Hair follicle dermal papilla cell (primary cell): Measurements from ENCODE around the gene KLHL11. TPM values are rescaled to one million over a fixed set of nuclear protein-coding genes. Genes with fewer than 3 reads are reported as not detected.

Experiments used
- small RNA-seq: library from RNA; depleted of rRNA; stranded (forward); fragments of <200 nt; gene quantifications from one replicate; pipeline ENCODE3, GENCODE V24; 2012
- total RNA-seq: library from RNA; depleted of rRNA; stranded (reverse); fragments of >200 nt; gene quantifications from 2 replicates; pipeline ENCODE4 v1.2.3, GENCODE V29; 2012

The KLHL11 gene, protein sequence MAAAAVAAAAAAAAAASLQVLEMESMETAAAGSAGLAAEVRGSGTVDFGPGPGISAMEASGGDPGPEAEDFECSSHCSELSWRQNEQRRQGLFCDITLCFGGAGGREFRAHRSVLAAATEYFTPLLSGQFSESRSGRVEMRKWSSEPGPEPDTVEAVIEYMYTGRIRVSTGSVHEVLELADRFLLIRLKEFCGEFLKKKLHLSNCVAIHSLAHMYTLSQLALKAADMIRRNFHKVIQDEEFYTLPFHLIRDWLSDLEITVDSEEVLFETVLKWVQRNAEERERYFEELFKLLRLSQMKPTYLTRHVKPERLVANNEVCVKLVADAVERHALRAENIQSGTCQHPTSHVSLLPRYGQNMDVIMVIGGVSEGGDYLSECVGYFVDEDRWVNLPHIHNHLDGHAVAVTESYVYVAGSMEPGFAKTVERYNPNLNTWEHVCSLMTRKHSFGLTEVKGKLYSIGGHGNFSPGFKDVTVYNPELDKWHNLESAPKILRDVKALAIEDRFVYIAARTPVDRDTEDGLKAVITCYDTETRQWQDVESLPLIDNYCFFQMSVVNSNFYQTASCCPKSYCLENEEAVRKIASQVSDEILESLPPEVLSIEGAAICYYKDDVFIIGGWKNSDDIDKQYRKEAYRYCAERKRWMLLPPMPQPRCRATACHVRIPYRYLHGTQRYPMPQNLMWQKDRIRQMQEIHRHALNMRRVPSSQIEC
- 27.1 and 33.9 TPM in 2 replicates for total RNA-seq

DNA sequence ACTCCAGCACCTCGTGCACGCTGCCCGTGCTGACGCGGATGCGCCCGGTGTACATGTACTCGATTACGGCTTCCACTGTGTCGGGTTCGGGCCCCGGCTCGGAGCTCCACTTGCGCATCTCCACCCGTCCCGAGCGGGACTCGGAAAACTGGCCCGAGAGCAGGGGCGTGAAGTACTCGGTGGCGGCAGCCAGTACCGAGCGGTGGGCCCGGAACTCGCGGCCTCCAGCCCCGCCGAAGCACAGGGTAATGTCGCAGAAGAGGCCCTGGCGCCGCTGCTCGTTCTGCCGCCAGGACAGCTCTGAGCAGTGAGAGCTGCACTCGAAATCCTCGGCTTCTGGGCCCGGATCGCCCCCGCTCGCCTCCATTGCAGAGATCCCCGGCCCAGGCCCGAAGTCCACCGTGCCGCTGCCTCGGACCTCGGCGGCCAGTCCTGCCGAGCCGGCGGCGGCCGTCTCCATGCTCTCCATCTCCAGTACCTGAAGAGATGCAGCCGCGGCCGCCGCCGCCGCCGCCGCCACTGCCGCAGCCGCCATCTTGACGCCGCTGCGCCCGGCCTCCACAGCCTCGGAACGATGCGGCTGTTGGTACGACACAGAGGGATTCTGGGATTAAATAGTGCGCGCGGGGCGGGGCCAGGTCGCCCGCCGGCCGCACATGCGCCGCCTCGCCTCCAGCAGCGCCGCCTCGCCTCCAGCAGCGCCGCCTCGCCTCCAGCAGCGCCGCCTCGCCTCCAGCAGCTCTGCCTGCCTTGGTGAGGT, at the start of gene KLHL11:
Gene KLHL11 (minus strand): TSS at position 588 of the 760 bp plus-strand sequence. CDS start 53 bp downstream, at position 535.

DNA sequence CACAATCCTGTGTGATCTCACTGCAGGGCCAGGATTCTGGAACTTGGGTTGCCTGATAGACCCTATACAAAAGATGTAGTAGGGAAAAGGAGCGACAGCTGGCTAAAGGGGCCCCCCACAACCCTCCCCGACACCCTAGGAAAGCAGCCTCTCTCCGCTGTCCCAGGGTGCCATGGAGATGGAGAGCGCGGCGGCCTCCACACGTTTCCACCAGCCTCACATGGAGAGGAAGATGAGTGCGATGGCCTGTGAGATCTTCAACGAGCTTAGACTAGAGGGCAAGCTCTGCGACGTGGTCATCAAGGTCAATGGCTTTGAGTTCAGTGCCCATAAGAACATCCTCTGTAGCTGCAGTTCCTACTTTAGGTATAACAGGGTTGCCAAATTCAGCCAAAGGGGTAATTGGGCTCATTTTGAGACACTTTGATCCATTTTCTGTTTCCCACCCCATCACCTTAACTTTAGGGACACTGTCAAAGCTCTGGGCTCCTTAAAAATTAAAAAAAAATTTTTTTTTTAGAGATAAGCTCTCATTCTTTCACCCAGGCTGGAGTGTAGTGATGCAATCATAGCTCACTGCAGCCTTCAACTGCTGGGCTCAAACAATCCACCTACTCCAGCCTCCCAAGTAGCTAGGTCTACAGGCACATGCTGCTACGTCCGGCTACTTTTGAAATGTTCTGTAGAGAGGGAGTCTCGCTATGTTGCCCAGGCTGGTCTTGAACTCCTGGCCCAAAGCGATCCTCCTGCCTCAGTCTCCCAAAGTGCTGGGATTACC, 27.3 kb downstream of the KLHL11 start, which contains the start of gene KLHL10:
Gene KLHL10 (plus strand): TSS at position 65 of the 778 bp plus-strand sequence. CDS start 108 bp downstream, at position 173.

DNA sequence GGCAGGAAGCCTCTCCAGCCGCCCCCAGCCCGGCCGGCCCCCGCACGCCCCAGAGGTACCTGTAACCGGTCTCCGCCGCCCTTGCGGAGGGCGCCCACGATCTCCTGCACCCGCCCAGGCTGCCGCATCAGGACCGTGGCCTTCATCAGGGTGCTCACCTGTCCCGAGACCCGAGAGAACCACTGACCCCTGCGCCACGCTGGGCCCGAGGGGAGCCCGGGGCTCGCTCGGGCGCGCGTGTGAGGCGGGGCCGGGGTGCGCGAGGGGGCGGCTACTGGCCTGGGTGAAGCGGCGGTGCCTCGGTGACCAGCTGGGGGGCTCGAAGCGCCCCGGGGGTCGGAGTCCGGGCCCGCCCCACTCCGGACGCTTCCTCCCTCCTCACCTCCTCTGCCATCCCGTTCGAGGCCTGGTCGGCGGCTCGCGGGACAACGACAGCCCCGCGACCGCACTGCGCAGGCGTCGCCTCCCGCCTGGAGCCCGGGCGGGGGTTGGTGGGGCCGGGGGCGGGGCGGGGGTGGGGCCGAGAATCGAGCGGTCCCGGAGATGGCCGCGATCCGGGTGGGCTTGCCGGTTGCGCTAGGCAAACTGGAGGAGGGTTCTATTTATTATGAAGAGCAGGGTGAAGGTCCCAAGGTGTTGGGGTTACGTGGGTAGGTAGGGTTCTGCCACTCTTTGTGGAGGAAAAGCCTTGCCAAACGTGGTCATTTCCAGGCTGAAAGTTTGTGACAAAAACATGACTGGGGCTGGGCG, 29.2 kb downstream of the KLHL11 start, which contains the start of gene NT5C3B:
Gene NT5C3B (minus strand): TSS at position 433 of the 750 bp plus-strand sequence. CDS start 39 bp downstream, at position 394.

DNA sequence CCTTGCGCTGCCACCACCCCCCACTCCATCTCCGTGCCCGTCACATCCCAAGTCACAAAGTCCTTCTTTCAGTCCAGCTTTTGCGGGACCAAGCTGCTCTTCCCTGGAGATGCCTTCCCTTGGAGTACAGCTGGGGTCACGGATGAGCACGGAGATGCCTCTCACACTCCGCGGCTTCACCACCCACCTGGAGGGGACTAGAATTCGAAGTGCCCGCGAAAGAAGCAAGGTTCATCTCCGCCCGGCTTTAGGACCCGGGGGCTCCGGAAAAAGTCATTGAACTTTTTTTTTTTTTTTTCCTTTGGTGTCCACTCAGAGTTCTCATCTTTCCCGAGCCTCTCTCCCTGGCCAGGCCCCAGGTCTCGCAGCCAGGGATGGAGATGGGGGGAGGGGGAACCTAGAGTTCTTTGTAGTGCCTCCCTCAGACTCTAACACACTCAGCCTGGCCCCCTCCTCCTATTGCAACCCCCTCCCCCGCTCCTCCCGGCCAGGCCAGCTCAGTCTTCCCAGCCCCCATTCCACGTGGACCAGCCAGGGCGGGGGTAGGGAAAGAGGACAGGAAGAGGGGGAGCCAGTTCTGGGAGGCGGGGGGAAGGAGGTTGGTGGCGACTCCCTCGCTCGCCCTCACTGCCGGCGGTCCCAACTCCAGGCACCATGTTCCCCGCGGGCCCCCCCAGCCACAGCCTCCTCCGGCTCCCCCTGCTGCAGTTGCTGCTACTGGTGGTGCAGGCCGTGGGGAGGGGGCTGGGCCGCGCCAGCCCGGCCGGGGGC, 52.7 kb downstream of the KLHL11 start, which contains the start of gene FKBP10:
Gene FKBP10 (plus strand): TSS at position 624 of the 771 bp plus-strand sequence. CDS start 31 bp downstream, at position 655.

DNA sequence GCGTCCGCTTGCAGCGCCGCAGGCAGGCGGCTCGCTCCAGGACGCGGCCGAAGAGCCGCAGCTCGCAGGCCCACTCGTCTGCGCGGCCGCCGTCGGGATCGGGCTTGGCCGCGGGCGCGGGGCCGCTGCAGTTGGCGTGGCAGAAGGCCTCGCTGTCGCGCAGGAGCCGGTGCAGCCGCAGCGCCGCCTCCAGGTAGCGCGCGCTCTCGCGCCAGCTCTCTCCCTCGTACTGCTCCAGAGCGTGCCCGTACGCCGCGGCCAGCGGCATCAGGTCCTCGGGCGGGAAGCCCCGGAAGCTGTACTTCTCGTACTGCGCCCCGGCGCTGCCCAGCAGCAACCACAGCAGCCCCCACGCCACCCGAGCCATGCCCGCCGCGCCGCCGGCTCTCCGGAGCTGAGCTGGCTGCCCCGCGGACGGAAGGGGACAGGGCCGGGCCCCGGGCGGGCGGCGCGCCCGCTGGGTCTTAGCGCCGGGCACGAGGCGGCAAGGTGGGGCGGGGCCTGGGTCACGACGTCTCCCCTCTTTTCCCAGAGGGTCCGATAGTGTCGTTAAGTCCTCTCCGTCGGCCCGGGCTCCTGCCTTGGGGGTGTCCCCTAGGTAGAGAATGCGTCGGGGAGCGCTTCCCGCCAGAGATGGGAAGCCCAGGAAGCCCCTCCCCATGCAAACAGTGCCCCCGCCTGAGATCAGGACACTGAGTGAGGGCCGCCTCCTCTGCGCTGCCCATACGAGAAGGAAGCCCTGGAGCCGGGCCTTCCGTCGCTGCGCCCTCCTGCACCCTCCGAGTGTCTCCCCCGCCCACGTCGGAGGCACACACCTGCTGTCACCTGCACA, 53.5 kb downstream of the KLHL11 start, which contains the start of gene P3H4:
Gene P3H4 (minus strand): TSS at position 401 of the 832 bp plus-strand sequence. CDS start 34 bp downstream, at position 367.

Small RNA genes within 50 kb of the gene (small RNA-seq; reads per million reads assigned to genes)
- not detected for gene AC125257.2

Other genes starting within 250 kb of the KLHL11 start
- gene KRT17, start 240.8 kb downstream of the KLHL11 start, total RNA-seq = 25.7 and 36.0 TPM in 2 replicates
- gene EIF1, start 176.5 kb downstream of the KLHL11 start, total RNA-seq = 87.1 and 101 TPM in 2 replicates
- gene GAST, start 153.1 kb downstream of the KLHL11 start, total RNA-seq = not detected in 2 replicates
- under 0.01 TPM in 1 of 2 replicates, not detected in the other for gene HAP1, start 130.8 kb downstream of the KLHL11 start, total RNA-seq
- gene JUP, start 78.7 kb downstream of the KLHL11 start, total RNA-seq = 8.5 and 10.4 TPM in 2 replicates
- gene P3H4, start 53.5 kb downstream of the KLHL11 start, total RNA-seq = 53.8 and 72.7 TPM in 2 replicates
- gene FKBP10, start 52.4 kb downstream of the KLHL11 start, total RNA-seq = 336 and 351 TPM in 2 replicates
- gene NT5C3B, start 29.2 kb downstream of the KLHL11 start, total RNA-seq = 74.8 and 97.8 TPM in 2 replicates
- gene KLHL10, start 27.6 kb downstream of the KLHL11 start, total RNA-seq = 0.12 and 1.3 TPM in 2 replicates
- gene ACLY, start 53.5 kb upstream of the KLHL11 start, total RNA-seq = 341 and 379 TPM in 2 replicates
- gene ODAD4, start 65.2 kb upstream of the KLHL11 start, total RNA-seq = 0.97 and 1.3 TPM in 2 replicates
- gene CNP, start 101.4 kb upstream of the KLHL11 start, total RNA-seq = 93.0 and 95.2 TPM in 2 replicates
- 63.1 and 64.8 TPM in 2 replicates for gene DNAJC7, start 152.0 kb upstream of the KLHL11 start, total RNA-seq
- 46.8 and 50.3 TPM in 2 replicates for gene NKIRAS2, start 154.7 kb upstream of the KLHL11 start, total RNA-seq
- gene C17orf113, start 185.2 kb upstream of the KLHL11 start, total RNA-seq = 0.49 TPM in 2 replicates
- not detected in 2 replicates for gene ZNF385C, start 233.1 kb upstream of the KLHL11 start, total RNA-seq
- gene DHX58, start 247.3 kb upstream of the KLHL11 start, total RNA-seq = 19.6 and 19.8 TPM in 2 replicates